KG1 (cell line): ENCODE results near the gene RAB8A.
A peak's percentile ranks its signal among the peaks of the same experiment; 100 is the strongest.
"Not testable (repeated sequence)": the region's sequence is repeated elsewhere in the genome, so short reads cannot be mapped to it uniquely, and the experiment has no call there.

Experiments
- DNase-seq: peaks from one replicate; lab custom pipeline; 2025; lab: John Stamatoyannopoulos, UW

Gene RAB8A

DNA sequence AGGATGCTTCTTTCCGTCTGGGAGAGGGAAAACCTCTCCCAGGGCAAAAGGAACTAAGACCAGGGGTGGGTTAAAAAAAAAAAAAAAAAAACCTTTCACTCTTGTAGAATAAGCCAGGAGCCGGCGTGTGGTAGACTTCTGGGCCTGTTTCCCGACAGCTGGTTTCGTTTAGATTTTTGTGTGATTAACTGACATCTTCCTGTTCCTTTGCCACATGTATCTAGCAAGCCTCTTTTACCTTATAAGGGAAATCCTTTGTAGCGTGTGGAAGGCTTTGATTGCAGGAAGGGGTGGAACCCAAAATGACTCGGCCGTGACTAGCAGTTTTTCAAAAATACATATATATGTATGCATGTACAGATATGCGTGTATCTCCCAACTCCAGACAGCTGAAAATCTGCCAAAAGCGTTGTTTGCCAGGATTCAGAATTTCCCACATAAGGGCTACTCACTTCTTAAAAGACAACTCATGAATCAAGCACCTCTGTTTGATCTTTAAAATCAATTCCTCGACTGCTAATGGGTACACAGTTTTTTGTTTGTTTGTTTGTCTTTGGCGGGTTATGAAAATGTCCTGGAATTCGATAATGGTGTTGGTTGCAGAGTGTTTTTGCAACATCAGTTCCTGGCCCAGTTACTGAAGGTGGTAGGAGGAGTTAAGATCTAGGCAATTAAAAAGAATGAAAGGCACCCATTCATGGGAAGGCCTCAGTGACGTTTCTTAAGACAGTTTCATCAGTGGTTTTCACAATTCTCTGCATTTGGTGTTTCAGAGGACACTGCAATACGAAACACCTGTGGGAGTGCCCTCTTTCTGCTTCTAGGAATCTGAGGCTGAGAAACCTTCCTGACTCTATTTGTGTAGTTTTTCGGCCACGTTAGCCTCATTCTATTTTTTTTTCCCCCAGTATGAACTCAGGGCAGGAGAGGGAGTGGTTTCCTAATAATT, 32.7 kb upstream of the RAB8A start:
- peak; percentile 81 for DNase-seq

DNA sequence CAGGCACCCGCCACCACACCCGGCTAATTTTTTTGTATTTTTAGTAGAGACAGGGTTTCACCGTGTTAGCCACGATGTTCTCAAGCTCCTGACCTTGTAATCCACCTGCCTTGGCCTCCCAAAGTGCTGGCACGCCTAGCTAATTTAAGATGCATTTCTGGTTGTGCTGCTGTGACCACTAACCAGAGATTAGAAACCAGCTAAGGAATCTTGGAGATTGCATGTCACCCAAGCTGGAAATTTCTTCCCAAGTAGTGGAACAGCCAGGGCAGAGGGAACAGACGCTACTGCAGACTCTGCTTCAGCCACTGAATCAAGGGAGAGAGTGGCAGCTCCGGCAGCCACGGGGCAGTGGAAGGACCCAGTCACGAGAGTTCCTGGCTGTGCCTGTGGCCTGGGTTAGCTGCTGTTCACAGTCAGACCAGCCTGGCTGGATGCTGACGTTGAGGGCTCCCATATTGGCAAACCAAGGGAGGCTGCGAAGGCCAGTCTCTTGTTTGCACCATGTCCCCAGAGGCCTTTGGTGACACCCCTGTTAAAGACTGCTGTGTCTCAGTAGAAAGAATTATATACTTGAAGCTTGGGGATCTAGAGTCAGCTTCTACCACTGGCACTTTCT, 27.5 kb upstream of the RAB8A start:
- no peak for DNase-seq

- DNase-seq: no peak
These were observed 26.6 kb upstream of the RAB8A start for GRCh38 chr19:16085115-16085514.

DNA sequence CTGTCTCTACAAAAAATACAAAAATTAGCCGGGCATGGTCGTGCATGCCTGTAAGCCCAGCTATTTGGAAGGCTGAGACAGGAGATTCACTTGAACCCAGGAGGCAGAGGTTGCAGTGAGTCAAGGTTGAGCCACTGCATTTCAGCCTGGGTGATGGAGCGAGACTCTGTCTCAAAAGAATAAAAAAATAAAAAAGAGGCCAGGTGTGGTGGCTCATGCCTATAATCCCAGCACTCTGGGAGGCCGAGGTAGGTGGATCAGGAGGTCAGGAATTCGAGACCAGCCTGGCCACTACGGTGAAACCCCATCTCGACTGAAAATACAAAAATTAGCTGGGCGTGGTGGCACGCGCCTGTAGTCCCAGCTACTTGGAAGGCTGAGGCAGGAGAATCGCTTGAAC, 24.3 kb upstream of the RAB8A start:
- DNase-seq: not testable (repeated sequence)

DNA sequence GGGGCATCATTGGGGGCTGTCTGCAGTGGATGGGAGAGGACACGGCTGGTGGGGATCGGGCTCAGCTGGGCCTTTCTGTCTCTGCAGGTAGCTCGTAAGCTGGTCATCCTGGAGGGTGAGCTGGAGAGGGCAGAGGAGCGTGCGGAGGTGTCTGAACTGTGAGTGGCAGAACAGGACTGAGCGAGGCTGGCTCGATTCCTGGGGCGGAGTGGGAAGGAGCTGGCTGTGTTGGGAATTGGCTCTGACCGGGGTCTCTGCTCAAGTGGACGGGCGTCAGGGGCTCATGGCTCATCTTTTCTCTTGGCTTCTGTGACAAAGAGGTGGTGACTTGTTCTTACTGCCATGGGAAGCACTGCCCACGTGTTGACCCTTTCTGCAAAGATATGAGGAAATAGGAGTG, 23.7 kb upstream of the RAB8A start:
- no peak for DNase-seq

DNA sequence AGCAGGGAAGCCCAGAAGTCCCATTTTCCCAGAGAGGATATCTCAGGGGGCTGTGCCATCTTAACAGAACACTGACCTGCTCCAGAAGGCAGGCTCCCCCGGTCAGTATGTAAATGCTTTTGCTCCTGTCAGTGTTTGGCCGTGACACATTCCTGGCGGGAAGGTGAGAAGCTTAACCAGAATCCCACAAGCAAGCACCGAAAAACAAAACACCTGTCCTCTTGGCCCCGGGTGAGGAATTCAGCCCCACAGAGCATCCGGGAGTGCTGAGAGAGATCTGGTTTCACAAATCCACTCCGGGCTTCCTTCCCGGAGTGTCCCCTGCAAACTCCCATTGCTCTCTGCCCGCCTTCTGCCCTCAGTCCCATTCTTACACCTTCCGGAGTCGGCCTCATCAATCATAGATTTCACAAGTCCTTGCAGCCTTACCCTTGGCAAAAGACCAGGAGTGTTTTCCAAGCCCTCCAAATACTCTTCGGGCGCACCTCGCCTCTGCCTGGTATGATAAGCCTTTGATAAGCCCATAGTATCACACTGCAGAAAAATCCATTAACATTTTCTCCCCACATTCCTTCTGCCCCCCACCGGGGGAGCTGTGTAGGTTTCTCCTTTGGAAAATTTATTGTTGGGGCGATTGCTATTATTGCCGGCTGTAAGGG, 23.2 kb upstream of the RAB8A start:
- DNase-seq: no peak

DNA sequence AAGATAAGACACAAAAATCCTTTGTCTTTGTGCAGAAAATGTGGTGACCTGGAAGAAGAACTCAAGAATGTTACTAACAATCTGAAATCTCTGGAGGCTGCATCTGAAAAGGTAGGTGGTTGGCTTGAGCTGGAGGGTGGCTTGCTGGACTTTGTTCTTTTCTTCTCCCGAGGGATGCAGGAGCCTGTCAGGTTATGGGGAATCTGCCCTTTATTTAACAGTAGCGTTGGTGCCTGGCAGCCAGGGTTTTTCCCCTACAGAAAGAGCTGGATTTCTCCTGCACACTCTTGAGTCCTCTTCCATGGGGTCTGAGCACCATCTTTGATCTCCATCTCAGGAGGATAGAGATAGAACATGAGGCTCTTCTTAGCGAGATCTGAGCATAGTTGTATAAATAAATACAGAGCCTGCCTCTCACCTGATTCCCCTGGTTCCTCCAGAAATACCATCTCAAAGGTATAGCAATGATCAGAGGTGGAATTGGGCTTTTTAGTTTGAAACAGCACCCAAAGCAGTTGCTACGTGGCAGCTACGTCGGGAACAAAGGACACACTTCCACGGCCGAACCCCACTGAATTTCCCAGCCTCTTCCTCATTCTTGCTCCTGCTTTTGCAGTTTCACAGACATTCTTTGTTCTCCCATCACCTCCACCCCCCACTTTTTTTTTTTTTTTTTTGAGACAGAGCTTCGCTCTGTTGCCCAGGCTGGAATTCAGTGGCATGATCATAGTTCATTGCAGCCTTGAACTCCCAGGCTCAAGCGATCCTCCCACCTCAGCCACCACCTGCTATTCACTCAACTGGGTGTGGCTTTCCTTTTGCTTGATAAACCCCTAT, 22.5 kb upstream of the RAB8A start:
- no peak for DNase-seq

- no peak for DNase-seq
These were observed 19.9 kb upstream of the RAB8A start for GRCh38 chr19:16091546-16092475.

GRCh38 chr19:16094360-16095070, 17.2 kb upstream of the RAB8A start:
- no peak for DNase-seq

DNA sequence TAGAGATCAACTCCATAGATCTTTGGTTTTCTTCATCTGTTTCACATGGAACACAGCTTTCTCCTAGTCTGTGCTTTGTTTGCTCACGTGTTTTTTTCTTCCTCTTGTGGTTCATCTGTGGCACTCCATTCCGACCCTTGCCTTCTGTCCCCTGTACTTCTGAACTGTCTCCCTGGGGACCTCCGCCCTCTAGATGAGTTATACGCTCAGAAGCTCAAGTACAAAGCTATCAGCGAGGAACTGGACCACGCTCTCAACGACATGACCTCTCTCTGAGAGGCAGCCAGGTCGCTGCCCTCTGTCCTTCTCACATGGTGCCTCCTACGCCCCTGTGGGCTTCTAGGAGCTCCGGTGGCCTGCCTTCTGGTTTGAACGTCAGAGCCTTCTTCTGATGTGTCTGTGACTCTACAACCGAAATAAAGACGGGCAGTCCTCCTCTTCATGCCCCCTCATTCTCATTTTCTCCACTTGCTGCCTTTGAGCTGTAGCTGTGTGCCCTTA, 16.6 kb upstream of the RAB8A start:
- DNase-seq: no peak

GRCh38 chr19:16096280-16096855, 15.3 kb upstream of the RAB8A start:
- no peak for DNase-seq

DNA sequence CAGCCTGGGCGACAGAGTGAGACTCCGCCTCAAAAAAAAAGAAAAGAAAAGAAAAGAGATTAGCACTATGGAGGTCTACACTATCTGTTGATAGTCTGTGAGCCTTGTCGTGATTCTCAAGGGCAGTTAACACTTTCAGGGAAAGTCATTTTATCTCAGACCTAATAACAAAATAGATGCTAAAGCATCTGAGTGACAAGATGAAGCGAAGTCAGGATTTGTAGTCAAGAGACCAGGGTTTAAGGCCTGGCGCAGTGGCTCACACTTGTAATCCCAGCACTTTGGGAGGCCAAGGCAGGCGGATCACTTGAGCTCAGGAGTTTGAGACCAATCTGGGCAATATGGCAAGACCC, 13.3 kb upstream of the RAB8A start:
- DNase-seq: no peak

DNA sequence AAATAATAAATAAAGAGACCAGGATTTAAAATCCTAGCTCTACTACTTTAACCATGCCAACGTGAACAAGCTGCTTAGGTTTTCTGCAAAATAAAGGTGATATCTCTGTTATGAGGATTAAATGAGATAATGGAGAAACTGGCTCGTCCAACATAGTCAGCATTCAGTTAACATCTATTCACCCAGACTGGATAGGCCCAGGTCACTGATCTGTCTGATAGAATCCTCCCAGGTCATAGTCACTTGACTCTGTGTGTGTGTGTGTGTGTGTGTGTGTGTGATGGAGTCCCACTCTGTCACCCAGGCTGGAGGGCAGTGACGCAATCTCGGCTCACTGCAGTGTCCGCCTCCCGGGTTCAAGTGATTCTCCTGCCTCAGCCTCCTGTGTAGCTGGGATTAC, 12.9 kb upstream of the RAB8A start:
- no peak for DNase-seq

DNA sequence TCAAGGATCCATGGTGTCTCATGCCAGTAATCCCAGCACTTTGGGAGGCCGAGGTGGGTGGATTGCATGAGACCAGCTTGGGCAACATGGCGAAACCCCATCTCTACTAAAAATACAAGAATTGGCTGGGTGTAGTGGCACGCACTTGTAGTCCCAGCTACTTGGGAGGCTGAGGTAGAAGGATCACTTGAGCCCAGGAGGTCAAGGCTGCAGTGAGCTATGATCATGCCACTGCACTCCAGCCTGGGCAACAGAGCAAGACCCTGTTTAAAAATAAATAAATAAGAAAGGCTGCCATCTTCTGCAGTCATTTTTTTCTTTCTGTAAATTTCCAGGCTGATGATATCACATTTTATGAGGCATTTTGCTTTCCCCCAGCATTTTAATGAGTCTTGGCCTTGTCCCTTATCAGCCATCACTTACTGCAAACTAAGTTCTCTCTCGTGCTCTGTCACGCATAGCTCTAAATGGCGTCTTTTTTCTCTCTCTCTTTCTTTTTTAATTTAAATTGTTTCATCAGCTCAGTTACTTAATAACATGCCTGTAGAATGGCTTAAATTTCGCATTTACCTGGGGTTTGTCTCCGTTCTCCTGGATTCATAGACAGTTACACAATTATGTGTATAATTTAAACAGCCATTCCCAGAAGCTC, 12.2 kb upstream of the RAB8A start:
- not testable (repeated sequence) for DNase-seq

DNA sequence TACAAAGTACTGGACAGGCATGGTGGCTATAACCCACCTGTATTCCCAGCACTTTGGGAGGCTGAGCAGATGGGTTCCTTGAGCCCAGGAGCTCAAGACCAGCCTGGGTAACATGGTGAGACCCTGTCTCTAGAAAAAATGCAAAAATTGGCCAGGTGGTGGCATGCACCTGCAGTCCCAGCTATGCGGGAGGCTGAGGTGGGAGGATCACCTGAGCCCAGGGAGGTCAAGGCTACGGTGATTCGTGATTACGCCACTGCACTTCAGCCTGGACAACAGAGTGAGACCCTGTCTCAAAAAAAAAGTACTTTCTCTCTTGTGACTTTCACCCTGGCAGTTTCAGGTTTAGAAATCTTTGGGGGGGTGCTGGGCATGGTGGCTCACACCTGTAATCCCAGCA, 11.2 kb upstream of the RAB8A start:
- no peak for DNase-seq

GRCh38 chr19:16104722-16105121, 7.0 kb upstream of the RAB8A start:
- no peak for DNase-seq

DNA sequence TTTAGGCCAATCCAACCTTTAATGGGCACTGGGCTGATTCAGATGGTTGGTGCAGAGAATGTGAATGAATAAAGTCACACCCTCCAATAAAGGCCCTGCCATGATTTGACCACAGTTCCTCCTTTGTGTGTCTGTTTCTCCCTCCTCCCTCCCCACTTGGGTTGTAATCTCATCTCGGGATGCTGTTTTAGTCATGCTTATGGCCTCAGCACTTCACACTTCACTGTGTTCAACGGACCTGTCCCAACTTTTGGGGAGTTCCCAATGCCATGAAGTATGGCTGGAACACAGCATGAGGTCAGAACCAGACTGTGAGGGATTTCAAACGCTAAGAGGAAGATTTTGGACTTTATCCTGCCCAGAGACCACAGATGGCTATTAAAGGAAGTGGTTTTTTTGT, 5.6 kb upstream of the RAB8A start:
- DNase-seq: no peak

DNA sequence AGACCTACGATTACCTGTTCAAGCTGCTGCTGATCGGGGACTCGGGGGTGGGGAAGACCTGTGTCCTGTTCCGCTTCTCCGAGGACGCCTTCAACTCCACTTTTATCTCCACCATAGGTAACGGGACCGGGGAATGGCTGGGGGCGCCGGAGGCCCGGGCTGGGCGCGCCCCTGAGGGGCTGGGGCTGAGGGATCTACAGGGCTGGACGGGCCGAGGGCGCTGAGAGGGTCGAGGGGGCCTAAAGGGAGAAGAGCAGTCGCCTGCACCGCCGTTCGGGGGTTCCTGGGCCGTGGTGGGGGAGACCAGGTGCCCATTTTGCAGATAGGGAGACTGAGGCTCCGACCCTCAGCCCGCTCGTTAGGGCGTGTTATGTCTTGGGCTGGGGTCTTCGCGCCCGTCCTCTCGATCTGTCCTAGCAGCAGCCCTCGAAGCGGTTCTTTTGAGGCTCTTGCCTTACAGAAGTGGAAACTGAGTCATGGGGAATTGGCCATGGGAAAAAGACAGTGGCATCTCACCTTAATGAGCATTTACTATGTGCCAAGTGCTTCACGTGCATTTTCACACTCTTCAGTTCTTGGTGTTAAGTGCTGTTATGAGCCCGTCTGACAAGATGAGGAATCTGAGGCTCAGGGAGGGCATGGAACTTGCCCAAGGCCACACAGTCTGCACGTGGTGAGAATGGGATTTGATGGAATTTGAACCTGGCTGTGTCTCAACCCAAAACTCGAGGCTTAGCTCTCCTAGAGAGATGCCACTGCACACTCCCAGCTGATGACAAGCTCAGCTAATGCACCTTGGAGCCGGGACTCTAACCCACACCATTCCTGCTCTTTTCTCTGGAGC, 442 bp downstream of the RAB8A start:
- DNase-seq: no peak
